Thoracic aorta (tissue), 2 donors: ENCODE results near the gene ASIP. TPM values are rescaled to one million over a fixed set of nuclear protein-coding genes. Genes with fewer than 3 reads are reported as not detected.

Experiments used
- ATAC-seq: fragments of 150-250 bp; one replicate; pipeline ENCODE4 v1.8.0; 2017; ENCODE audit warnings: low read depth; ENCODE audit not compliant: insufficient number of reproducible peaks, low FRiP score
- DNase-seq: peaks from one replicate; pipeline ENCODE4 v3.0.0-alpha.2; 2020; ENCODE audit warnings: low spot score
- H3K27ac ChIP-seq, 2 donors: fragments of 200-600 bp; sonication (generic); 1 replicate in 1 of 2; 2 replicates in 1 of 2; pipeline ENCODE4 v1.5.1; 2016; ENCODE audit warnings: mild to moderate bottlenecking in 2 of 2, moderate library complexity in 2 of 2
- H3K27me3 ChIP-seq: fragments of 200-600 bp; sonication (generic); replicated peaks from 2 replicates; pipeline ENCODE4 v1.6.0; 2016; ENCODE audit warnings: mild to moderate bottlenecking; ENCODE audit not compliant: insufficient read depth
- H3K36me3 ChIP-seq: fragments of 200-600 bp; sonication (generic); one replicate; pipeline ENCODE4 v1.5.1; 2016
- H3K4me1 ChIP-seq, 2 donors: fragments of 200-600 bp; sonication (generic); 1 replicate in 1 of 2; 2 replicates in 1 of 2; pipeline versions ENCODE4 v1.5.1 to v1.6.0; 2016; ENCODE audit warnings: low read depth in 2 of 2, mild to moderate bottlenecking in 1 of 2; ENCODE audit not compliant: control insufficient read depth in 1 of 2
- H3K4me3 ChIP-seq: fragments of 200-600 bp; sonication (generic); 2 replicates; pipeline ENCODE4 v1.5.1; 2016; ENCODE audit warnings: mild to moderate bottlenecking
- H3K9me3 ChIP-seq: fragments of 200-600 bp; sonication (generic); 2 replicates; pipeline ENCODE4 v1.5.1; 2016
- total RNA-seq, 2 donors: library from RNA; depleted of rRNA; stranded (reverse); fragments of >200 nt; gene quantifications; one replicate each; pipeline versions ENCODE4 v1.1.0 to v1.2.3, GENCODE V29; 2016
- TF ChIP-seq, protein P1 (sequence below): fragments of 200-600 bp; sonication (generic); IDR thresholded peaks from one replicate; pipeline ENCODE4 v1.5.1; 2019; ENCODE audit warnings: antibody characterized with exemption

The ASIP gene
- total RNA-seq, 2 donors from 2014 or later = not detected

DNA sequence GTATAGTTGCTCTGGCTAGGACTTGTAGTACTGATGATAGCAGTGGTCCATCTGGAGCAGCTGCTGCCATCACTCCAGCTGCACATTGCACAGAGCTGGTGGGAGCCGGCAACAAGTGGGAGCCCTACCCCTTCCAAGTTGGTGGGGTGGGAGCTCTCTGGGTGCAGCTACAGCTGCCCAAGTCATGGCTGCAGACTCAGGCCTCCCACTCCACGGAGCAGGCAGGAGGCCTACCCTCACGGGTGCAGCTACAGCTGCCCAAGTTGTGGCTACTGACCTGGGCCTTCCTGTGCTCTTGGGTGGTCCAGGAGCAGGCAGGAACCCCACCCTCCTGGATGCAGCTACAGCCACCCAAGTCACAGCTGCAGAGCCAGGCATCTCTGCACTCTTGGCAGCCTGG lies 32.1 kb upstream of the ASIP start:
- Histone ChIP-seq H3K27me3 (no peaks in the 10 kb centered on the region), H3K4me1 (no peaks in the 10 kb centered on the region), H3K4me3 (no peak overlapping the region), H3K36me3 (no peaks in the 10 kb centered on the region), H3K27ac (no peak overlapping the region), H3K9me3 (no peaks in the 10 kb centered on the region)
- ATAC-seq = no peak
- TF ChIP-seq, protein P1, sequence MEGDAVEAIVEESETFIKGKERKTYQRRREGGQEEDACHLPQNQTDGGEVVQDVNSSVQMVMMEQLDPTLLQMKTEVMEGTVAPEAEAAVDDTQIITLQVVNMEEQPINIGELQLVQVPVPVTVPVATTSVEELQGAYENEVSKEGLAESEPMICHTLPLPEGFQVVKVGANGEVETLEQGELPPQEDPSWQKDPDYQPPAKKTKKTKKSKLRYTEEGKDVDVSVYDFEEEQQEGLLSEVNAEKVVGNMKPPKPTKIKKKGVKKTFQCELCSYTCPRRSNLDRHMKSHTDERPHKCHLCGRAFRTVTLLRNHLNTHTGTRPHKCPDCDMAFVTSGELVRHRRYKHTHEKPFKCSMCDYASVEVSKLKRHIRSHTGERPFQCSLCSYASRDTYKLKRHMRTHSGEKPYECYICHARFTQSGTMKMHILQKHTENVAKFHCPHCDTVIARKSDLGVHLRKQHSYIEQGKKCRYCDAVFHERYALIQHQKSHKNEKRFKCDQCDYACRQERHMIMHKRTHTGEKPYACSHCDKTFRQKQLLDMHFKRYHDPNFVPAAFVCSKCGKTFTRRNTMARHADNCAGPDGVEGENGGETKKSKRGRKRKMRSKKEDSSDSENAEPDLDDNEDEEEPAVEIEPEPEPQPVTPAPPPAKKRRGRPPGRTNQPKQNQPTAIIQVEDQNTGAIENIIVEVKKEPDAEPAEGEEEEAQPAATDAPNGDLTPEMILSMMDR = no peak
- DNase-seq = no peak

DNA sequence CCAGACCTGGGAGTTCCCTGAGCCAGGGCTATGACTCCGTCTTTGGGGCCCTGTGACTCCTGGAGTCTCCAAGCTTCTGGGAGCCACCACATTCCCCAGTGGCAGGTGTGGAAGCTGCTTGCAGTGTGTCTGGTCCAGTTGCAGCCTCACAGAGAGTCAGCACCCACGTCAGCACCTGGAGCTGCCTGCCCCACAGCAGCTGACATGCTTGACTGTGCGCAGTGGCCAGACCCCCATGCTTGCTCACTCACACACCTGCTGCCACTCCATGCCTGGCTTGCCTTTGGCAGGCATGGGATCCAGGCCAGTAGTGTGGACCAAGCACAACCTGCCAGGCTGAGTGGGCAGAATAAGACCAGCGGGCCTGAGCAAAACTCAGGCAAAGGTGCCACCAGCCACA lies 31.0 kb upstream of the ASIP start:
- no peaks in the 10 kb centered on the region for H3K9me3 ChIP-seq
- H3K27me3 ChIP-seq = no peaks in the 10 kb centered on the region
- H3K27ac ChIP-seq = no peak overlapping the region
- no peaks in the 10 kb centered on the region for H3K36me3 ChIP-seq
- peaks cover 0 to 3% of the 10 kb centered on the region in 2 donors for H3K4me1 ChIP-seq
- TF ChIP-seq, protein P1 = no peak
- H3K4me3 ChIP-seq = no peak overlapping the region
- DNase-seq (no peak), ATAC-seq (no peak)

DNA sequence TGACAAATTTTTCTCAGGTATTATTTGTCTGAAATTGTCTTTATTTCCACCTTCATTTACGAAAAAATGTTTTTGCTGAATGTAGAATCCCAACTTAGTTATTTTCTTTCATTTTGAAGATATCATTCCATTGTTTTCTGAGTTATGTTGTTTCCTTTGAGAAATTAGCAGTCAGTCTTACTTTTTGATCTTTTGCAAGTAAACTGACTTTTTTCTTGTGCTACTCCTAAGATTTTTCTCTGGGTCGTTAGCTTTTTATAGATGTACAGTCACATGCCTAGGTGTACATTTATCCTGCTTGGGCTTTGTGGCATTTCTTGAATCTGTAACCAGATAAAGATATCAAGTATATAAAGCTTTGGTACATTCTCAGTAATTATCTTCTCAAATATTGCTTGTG lies 29.6 kb upstream of the ASIP start:
- DNase-seq (no peak), ATAC-seq (no peak)
- Histone ChIP-seq H3K9me3 (no peaks in the 10 kb centered on the region), H3K27ac (no peak overlapping the region), H3K36me3 (no peaks in the 10 kb centered on the region), H3K4me1 (peaks cover 0 to 11% of the 10 kb centered on the region in 2 donors), H3K4me3 (no peak overlapping the region), H3K27me3 (no peaks in the 10 kb centered on the region)
- TF ChIP-seq, protein P1 = no peak

DNA sequence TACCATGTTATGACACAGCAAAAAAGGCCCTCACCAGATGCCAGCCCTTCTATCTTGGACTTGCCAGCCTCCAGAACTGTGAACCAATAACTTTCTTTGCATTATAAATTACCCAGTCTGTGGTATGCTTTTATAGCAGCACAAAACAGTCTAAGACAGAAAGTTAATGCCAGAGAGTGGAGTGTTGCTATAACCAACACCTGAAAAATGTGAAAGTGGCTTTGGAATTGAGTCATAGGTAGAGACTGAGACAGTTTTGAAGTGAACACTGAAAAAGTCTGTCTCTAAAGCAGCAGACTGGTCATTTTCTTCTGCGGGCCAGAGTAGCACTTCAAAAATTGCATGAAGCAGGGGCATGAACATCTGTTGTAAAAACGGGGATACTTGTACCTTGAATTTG lies 28.0 kb upstream of the ASIP start:
- Histone ChIP-seq H3K27me3 (no peaks in the 10 kb centered on the region), H3K9me3 (no peaks in the 10 kb centered on the region), H3K4me1 (peaks cover 0 to 13% of the 10 kb centered on the region in 2 donors), H3K4me3 (no peak overlapping the region), H3K27ac (no peak overlapping the region), H3K36me3 (no peaks in the 10 kb centered on the region)
- TF ChIP-seq, protein P1 = no peak
- DNase-seq (no peak), ATAC-seq (no peak)

DNA sequence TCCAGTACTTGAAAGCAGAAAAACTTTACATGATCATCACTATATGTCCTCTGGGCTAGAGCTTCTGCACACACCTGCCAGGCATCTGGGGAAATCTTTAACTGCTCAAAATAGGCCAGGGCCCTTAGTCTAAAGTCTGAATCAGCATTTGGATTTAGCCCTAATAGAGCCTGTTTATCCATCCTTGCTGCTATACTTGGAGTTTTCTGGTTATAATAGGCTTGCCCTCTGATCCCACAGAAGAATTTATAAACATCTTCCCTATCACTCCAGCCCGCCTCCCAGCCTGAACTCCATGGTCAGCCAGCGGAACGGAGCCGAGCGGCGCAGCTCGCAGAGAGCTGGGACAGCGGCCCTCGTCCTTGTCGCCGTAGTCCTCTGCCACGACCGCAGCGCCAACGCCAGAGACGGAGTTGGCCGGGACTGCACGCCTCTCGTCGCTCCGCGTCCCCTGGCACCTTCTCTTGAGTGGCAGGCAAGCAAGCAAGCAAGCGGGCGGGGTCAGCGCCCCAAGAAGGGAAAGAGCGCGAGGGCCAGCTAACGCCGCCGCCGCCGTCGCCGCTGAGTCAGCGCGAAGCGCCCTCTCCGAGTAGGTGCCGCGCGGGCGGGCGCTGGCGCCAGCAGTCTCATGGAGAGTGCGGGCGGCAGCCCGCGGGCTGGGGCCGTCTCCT lies 25.4 kb upstream of the ASIP start:
- peak overlapping the region; percentile 43 to 46 for H3K27ac ChIP-seq
- DNase-seq (peak; percentile 45), ATAC-seq (peak; percentile 78)
- TF ChIP-seq, protein P1 = peak; percentile 27
- H3K4me3 ChIP-seq = peak overlapping the region; percentile 71
- H3K9me3 ChIP-seq = no peaks in the 10 kb centered on the region
- H3K4me1 ChIP-seq = peaks cover 0 to 13% of the 10 kb centered on the region in 2 donors
- H3K36me3 ChIP-seq = no peaks in the 10 kb centered on the region
- no peaks in the 10 kb centered on the region for H3K27me3 ChIP-seq
